ENCODE measurements around the gene TOMM40. TPM values are rescaled to one million over a fixed set of nuclear protein-coding genes. Genes with fewer than 3 reads are reported as not detected.

Gene TOMM40
- total RNA-seq, 4 donors from 2014 or later, result 29.1 to 49.9 (median 41.0) TPM

- TF ChIP-seq POLR2A (IDR thresholded peaks at IDR 0.05; ENCODE audit: low read depth), result no peak
- TF ChIP-seq POLR2AphosphoS5 (IDR thresholded peaks at IDR 0.05), result no peak
- no peak for TF ChIP-seq EP300 (IDR thresholded peaks at IDR 0.05)
- TF ChIP-seq CTCF (IDR thresholded peaks at IDR 0.05), result no peak
- Histone ChIP-seq H3K27ac (replicated peaks in 1 of 4) (no peak overlapping the region), H3K4me3 (no peak overlapping the region), H3K27me3 (no peaks in the 10 kb centered on the region), H3K36me3 (no peaks in the 10 kb centered on the region), H3K4me1 (peaks cover 9 to 34% (median 24%) of the 10 kb centered on the region in 4 donors), H3K9me3 (no peaks in the 10 kb centered on the region)
- intact Hi-C loops (cut with DNase I), result no loop called here
- WGBS, result 42% methylated on average over 5 of the region's 5 CpGs
- DNase-seq (ENCODE audit: extremely low spot score), result no peak
Observed at GRCh38 chr19:44927746-44928145, 36.7 kb downstream of the TOMM40 start.

- no peak for TF ChIP-seq CTCF (IDR thresholded peaks at IDR 0.05)
- no peak for TF ChIP-seq POLR2A (IDR thresholded peaks at IDR 0.05; ENCODE audit: low read depth)
- no peak for TF ChIP-seq EP300 (IDR thresholded peaks at IDR 0.05)
- TF ChIP-seq POLR2AphosphoS5 (IDR thresholded peaks at IDR 0.05), result no peak
- H3K27ac ChIP-seq (replicated peaks in 1 of 4), result no peak overlapping the region
- no peaks in the 10 kb centered on the region for H3K27me3 ChIP-seq
- H3K36me3 ChIP-seq, result no peaks in the 10 kb centered on the region
- 90% methylated on average over 7 of the region's 7 CpGs for WGBS
- intact Hi-C loops (cut with DNase I), result no loop called here
- peaks cover 8 to 28% (median 18%) of the 10 kb centered on the region in 4 donors for H3K4me1 ChIP-seq
- no peaks in the 10 kb centered on the region for H3K9me3 ChIP-seq
- no peak overlapping the region for H3K4me3 ChIP-seq
- DNase-seq (ENCODE audit: extremely low spot score), result no peak
Observed at GRCh38 chr19:44930088-44930487, 39.0 kb downstream of the TOMM40 start.

- no peaks in the 10 kb centered on the region for H3K36me3 ChIP-seq
- WGBS, result 81% methylated on average over 4 of the region's 4 CpGs
- H3K4me1 ChIP-seq, result peaks cover 1 to 13% (median 9%) of the 10 kb centered on the region in 4 donors
- no peaks in the 10 kb centered on the region for H3K27me3 ChIP-seq
- H3K9me3 ChIP-seq, result no peaks in the 10 kb centered on the region
- TF ChIP-seq CTCF (IDR thresholded peaks at IDR 0.05), result no peak
- TF ChIP-seq EP300 (IDR thresholded peaks at IDR 0.05), result no peak
- no peak for TF ChIP-seq POLR2AphosphoS5 (IDR thresholded peaks at IDR 0.05)
- no peak for TF ChIP-seq POLR2A (IDR thresholded peaks at IDR 0.05; ENCODE audit: low read depth)
- intact Hi-C loops (cut with DNase I), result no loop called here
- no peak overlapping the region for H3K27ac ChIP-seq (replicated peaks in 1 of 4)
- no peak for DNase-seq (ENCODE audit: extremely low spot score)
- H3K4me3 ChIP-seq, result no peak overlapping the region
Observed at GRCh38 chr19:44931541-44931940, 40.5 kb downstream of the TOMM40 start.

- no peak overlapping the region for H3K4me3 ChIP-seq
- intact Hi-C loops (cut with DNase I), result no loop called here
- H3K4me1 ChIP-seq, result no peaks in the 10 kb centered on the region
- no peaks in the 10 kb centered on the region for H3K9me3 ChIP-seq
- no peaks in the 10 kb centered on the region for H3K27me3 ChIP-seq
- no peaks in the 10 kb centered on the region for H3K36me3 ChIP-seq
- no peak for DNase-seq (ENCODE audit: extremely low spot score)
- no peak overlapping the region for H3K27ac ChIP-seq (replicated peaks in 1 of 4)
- TF ChIP-seq CTCF (IDR thresholded peaks at IDR 0.05) (no peak), EP300 (IDR thresholded peaks at IDR 0.05) (no peak), POLR2AphosphoS5 (IDR thresholded peaks at IDR 0.05) (no peak)
- WGBS, result 73% methylated on average over 5 of the region's 5 CpGs
Observed at GRCh38 chr19:44939668-44940067, 48.6 kb downstream of the TOMM40 start.

GRCh38 chr19:44942067-44942571, 51.1 kb downstream of the TOMM40 start, which contains the start of gene APOC4:
Gene APOC4 (plus strand): TSS chr19:44942237. CDS start chr19:44942278, 41 bp downstream.
- WGBS, result 89% methylated on average over 8 of the region's 14 CpGs
- Histone ChIP-seq H3K27me3 (no peaks in the 10 kb centered on the region), H3K27ac (replicated peaks in 1 of 4) (no peak within 1 kb of the TSS), H3K36me3 (no peaks in the 10 kb centered on the region), H3K4me1 (no peaks in the 10 kb centered on the region), H3K9me3 (no peaks in the 10 kb centered on the region), H3K4me3 (no peak within 1 kb of the TSS)
- intact Hi-C loops (cut with DNase I), result no loop called here
- no peak for TF ChIP-seq CTCF (IDR thresholded peaks at IDR 0.05)
- TF ChIP-seq EP300 (IDR thresholded peaks at IDR 0.05), result no peak
- no peak for TF ChIP-seq POLR2AphosphoS5 (IDR thresholded peaks at IDR 0.05)
- TF ChIP-seq POLR2A (IDR thresholded peaks at IDR 0.05; ENCODE audit: low read depth), result no peak
- no peak for DNase-seq (ENCODE audit: extremely low spot score)

All from esophagus muscularis mucosa (tissue), 4 donors.